Measurements from ENCODE around the gene ITSN1.

GRCh38 chr21:33789697-33790096 is 147.4 kb downstream of the ITSN1 start:
- TF ChIP-seq, protein P1, sequence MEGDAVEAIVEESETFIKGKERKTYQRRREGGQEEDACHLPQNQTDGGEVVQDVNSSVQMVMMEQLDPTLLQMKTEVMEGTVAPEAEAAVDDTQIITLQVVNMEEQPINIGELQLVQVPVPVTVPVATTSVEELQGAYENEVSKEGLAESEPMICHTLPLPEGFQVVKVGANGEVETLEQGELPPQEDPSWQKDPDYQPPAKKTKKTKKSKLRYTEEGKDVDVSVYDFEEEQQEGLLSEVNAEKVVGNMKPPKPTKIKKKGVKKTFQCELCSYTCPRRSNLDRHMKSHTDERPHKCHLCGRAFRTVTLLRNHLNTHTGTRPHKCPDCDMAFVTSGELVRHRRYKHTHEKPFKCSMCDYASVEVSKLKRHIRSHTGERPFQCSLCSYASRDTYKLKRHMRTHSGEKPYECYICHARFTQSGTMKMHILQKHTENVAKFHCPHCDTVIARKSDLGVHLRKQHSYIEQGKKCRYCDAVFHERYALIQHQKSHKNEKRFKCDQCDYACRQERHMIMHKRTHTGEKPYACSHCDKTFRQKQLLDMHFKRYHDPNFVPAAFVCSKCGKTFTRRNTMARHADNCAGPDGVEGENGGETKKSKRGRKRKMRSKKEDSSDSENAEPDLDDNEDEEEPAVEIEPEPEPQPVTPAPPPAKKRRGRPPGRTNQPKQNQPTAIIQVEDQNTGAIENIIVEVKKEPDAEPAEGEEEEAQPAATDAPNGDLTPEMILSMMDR (IDR thresholded peaks at IDR 0.05) = no peak
- TF ChIP-seq POLR2AphosphoS5 (IDR thresholded peaks at IDR 0.05) = no peak
- no peak for TF ChIP-seq EP300 (IDR thresholded peaks at IDR 0.05)
- no peak for TF ChIP-seq POLR2A (IDR thresholded peaks at IDR 0.05)
